H1 (cell line): ENCODE results near the gene ITGA3. TPM values are rescaled to one million over a fixed set of nuclear protein-coding genes. Genes with fewer than 3 reads are reported as not detected.

ENCODE experiments used
- GABPA ChIP-seq: IDR thresholded peaks from 2 replicates; pipeline ENCODE4 v1.6.1; 2011; ENCODE audit warnings: mild to moderate bottlenecking, low read length, moderate library complexity, borderline replicate concordance; ENCODE audit not compliant: insufficient read depth
- JUND ChIP-seq: IDR thresholded peaks from 2 replicates; pipeline ENCODE4 v1.6.1; 2011; ENCODE audit warnings: mild to moderate bottlenecking, improper control_type of control experiment, low read length
- RAD21 ChIP-seq, 2 experiments: IDR thresholded peaks in 1 of 2; conservative IDR thresholded peaks in 1 of 2; 2 replicates each; pipeline ENCODE4 v1.6.1; 2011; ENCODE audit warnings: low read depth in 2 of 2, low read length in 2 of 2, improper control_type of control experiment in 1 of 2, inconsistent platforms in 1 of 2, mild to moderate bottlenecking in 1 of 2, moderate library complexity in 1 of 2
- TAF7 ChIP-seq: optimal IDR thresholded peaks from 2 replicates; pipeline ENCODE3; 2011; ENCODE audit warnings: low read depth, mild to moderate bottlenecking, inconsistent platforms, low read length, moderate library complexity, borderline replicate concordance
- polyA plus RNA-seq, 7 experiments: library from polyadenylated mRNA; depleted of rRNA in 3 of 7; stranded (reverse) in 5 of 7; unstranded in 2 of 7; fragments of >200 nt in 5 of 7; fragments of 200-250 nt in 2 of 7; gene quantifications; 1 replicate in 5 of 7; 2 replicates in 1 of 7; 4 replicates in 1 of 7; pipeline versions ENCODE4 v1.2.1 to v1.2.3, GENCODE V29; 2011 to 2013; ENCODE audit warnings: missing spikeins in 2 of 7, mixed read lengths in 2 of 7
- total RNA-seq: library from RNA; stranded (reverse); fragmentation: NEBNext Ultra II Directional; extraction: Animal tissue kit (Norgen Biotek cat#: 25700); gene quantifications from 2 replicates; pipeline ENCODE4 v1.2.1, GENCODE V29; 2021

ITGA3 gene
- total and polyA plus RNA-seq, 2 of the 8 experiments (the other 6 are each of a cell fraction or from before 2014, with no cell fraction given) = 24.0 to 24.2 TPM

- no peak for TF ChIP-seq TAF7
- TF ChIP-seq JUND = no peak
- TF ChIP-seq RAD21 (IDR thresholded peaks at IDR 0.05 in 1 of 2, conservative IDR thresholded peaks at IDR 0.05 in 1 of 2; ENCODE audit: low read depth in 2 of 2, low read length in 2 of 2) = no peak
- TF ChIP-seq GABPA = no peak
- TF ChIP-seq, all 59 proteins: peak for 0
Measured at GRCh38 chr17:50078430-50078829, 22.5 kb downstream of the ITGA3 start (continued).
